Vagina (tissue), 2 donors: Measurements from ENCODE around the gene CCDC85B.

Source experiments
- POLR2A ChIP-seq, 2 donors: fragments of 450-650 bp; IDR thresholded peaks; one replicate each; pipeline ENCODE4 v1.6.1; 2017; ENCODE audit warnings: antibody characterized with exemption in 2 of 2, mild to moderate bottlenecking in 2 of 2, moderate library complexity in 2 of 2
- TF ChIP-seq, protein P1 (sequence below), 3 experiments: fragments of 450-650 bp in 2 of 3; fragments of 200-600 bp in 1 of 3; sonication (generic) in 1 of 3; IDR thresholded peaks; one replicate each; pipeline ENCODE4 v1.5.1; 2017 to 2019; ENCODE audit warnings: antibody characterized with exemption in 3 of 3, mild to moderate bottlenecking in 2 of 3, moderate library complexity in 2 of 3

DNA sequence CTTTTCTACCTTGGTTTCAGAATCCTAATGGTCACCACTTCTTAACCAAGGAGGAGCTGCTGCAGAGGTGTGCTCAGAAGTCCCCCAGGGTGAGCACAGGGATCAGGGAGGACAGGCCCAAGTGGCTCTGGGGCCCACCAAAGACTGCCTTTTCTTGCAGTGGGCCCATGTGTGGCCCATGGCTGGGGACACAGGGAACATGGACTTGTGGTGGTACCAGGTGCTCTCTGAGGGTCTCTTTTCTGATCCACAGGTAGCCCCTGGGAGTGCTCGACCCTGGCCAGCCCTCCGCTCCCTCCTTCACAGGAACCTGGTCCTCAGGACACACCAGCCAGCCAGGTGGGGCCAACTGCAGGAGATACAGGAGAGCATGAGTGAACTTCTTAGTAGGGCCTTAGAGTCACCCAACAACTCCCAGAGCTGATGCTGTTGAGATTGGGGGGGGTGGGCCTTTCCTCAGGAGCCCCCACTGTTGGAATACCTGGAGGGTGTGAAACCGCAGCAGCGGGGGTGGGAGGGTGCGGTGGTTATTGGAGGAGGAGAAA lies 28.2 kb upstream of the CCDC85B start:
- TF ChIP-seq, protein P1, sequence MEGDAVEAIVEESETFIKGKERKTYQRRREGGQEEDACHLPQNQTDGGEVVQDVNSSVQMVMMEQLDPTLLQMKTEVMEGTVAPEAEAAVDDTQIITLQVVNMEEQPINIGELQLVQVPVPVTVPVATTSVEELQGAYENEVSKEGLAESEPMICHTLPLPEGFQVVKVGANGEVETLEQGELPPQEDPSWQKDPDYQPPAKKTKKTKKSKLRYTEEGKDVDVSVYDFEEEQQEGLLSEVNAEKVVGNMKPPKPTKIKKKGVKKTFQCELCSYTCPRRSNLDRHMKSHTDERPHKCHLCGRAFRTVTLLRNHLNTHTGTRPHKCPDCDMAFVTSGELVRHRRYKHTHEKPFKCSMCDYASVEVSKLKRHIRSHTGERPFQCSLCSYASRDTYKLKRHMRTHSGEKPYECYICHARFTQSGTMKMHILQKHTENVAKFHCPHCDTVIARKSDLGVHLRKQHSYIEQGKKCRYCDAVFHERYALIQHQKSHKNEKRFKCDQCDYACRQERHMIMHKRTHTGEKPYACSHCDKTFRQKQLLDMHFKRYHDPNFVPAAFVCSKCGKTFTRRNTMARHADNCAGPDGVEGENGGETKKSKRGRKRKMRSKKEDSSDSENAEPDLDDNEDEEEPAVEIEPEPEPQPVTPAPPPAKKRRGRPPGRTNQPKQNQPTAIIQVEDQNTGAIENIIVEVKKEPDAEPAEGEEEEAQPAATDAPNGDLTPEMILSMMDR (IDR thresholded peaks at IDR 0.05) = no peak
- no peak for TF ChIP-seq POLR2A (IDR thresholded peaks at IDR 0.05)
